Liver (tissue), 9 donors: ENCODE data around the gene FES. TPM values are rescaled to one million over a fixed set of nuclear protein-coding genes. Genes with fewer than 3 reads are reported as not detected.

Experiments used
- DNase-seq: peaks from one replicate; pipeline ENCODE4 v3.0.0-alpha.2; 2017; ENCODE audit warnings: low spot score
- H3K27ac ChIP-seq, 2 donors: one replicate each; pipeline ENCODE4 v1.7.0; 2013; ENCODE audit warnings: inconsistent platforms in 2 of 2, low read length in 2 of 2, control low read depth in 1 of 2, low read depth in 1 of 2, mild to moderate bottlenecking in 1 of 2
- H3K27me3 ChIP-seq, 4 donors: one replicate each; pipeline versions ENCODE4 v1.6.1 to v1.7.0; 2013; ENCODE audit warnings: low read length in 3 of 4, inconsistent platforms in 1 of 4, mild to moderate bottlenecking in 1 of 4, moderate library complexity in 1 of 4; ENCODE audit not compliant: control insufficient read depth in 4 of 4, insufficient read depth in 4 of 4
- H3K36me3 ChIP-seq, 4 donors: one replicate each; pipeline versions ENCODE4 v1.6.1 to v1.7.0; 2013; ENCODE audit warnings: low read length in 3 of 4, mild to moderate bottlenecking in 3 of 4, low read depth in 1 of 4, moderate library complexity in 1 of 4; ENCODE audit not compliant: control insufficient read depth in 4 of 4, insufficient read depth in 3 of 4
- H3K4me1 ChIP-seq, 4 donors: one replicate each; pipeline versions ENCODE4 v1.6.1 to v1.7.0; 2013; ENCODE audit warnings: low read length in 3 of 4, mild to moderate bottlenecking in 3 of 4, moderate library complexity in 1 of 4; ENCODE audit not compliant: control insufficient read depth in 4 of 4, insufficient read depth in 4 of 4
- H3K4me3 ChIP-seq, 3 donors: one replicate each; pipeline versions ENCODE4 v1.6.1 to v1.7.0; 2013; ENCODE audit warnings: low read length in 3 of 3, control low read depth in 1 of 3, low read depth in 1 of 3, mild to moderate bottlenecking in 1 of 3
- H3K9ac ChIP-seq, 2 donors: one replicate each; pipeline ENCODE4 v1.7.0; 2013; ENCODE audit warnings: low read length in 2 of 2, mild to moderate bottlenecking in 2 of 2, moderate library complexity in 2 of 2, control low read depth in 1 of 2, low read depth in 1 of 2
- H3K9me3 ChIP-seq, 4 donors: one replicate each; pipeline versions ENCODE4 v1.6.1 to v1.7.0; 2013; ENCODE audit warnings: low read length in 3 of 4; ENCODE audit not compliant: control insufficient read depth in 4 of 4
- EGR1 ChIP-seq, 2 donors: IDR thresholded peaks; 2 replicates each; pipeline ENCODE4 v1.6.1; 2016 to 2018; ENCODE audit warnings: antibody characterized with exemption in 2 of 2, low read depth in 2 of 2
- FOXA1 ChIP-seq: IDR thresholded peaks from 2 replicates; pipeline ENCODE4 v1.6.1; 2016; ENCODE audit warnings: antibody characterized with exemption
- FOXA2 ChIP-seq: IDR thresholded peaks from 2 replicates; pipeline ENCODE4 v1.6.1; 2016; ENCODE audit warnings: antibody characterized with exemption
- GABPA ChIP-seq, 2 donors: IDR thresholded peaks in 1 of 2; conservative IDR thresholded peaks in 1 of 2; 2 replicates each; pipeline ENCODE4 v1.6.1; 2016; ENCODE audit warnings: antibody characterized with exemption in 2 of 2, mild to moderate bottlenecking in 1 of 2, moderate library complexity in 1 of 2
- HNF4A ChIP-seq, 2 donors: conservative IDR thresholded peaks; 2 replicates each; pipeline ENCODE4 v1.6.1; 2016; ENCODE audit warnings: antibody characterized with exemption in 2 of 2, mild to moderate bottlenecking in 2 of 2
- HNF4G ChIP-seq: IDR thresholded peaks from 2 replicates; pipeline ENCODE4 v1.6.1; 2016; ENCODE audit warnings: antibody characterized with exemption
- JUND ChIP-seq, 2 donors: IDR thresholded peaks; 2 replicates each; pipeline ENCODE4 v1.6.1; 2016; ENCODE audit warnings: antibody characterized with exemption in 2 of 2
- NR2F2 ChIP-seq: IDR thresholded peaks from 2 replicates; pipeline ENCODE4 v1.6.1; 2016; ENCODE audit warnings: antibody characterized with exemption
- RAD21 ChIP-seq, 2 donors: IDR thresholded peaks; 2 replicates each; pipeline ENCODE4 v1.6.1; 2016; ENCODE audit warnings: antibody characterized with exemption in 2 of 2, mild to moderate bottlenecking in 2 of 2
- SP1 ChIP-seq: IDR thresholded peaks from 2 replicates; pipeline ENCODE4 v1.6.1; 2018; ENCODE audit warnings: antibody characterized with exemption, mild to moderate bottlenecking
- TAF1 ChIP-seq: conservative IDR thresholded peaks from 2 replicates; pipeline ENCODE4 v1.6.1; 2016; ENCODE audit warnings: antibody characterized with exemption, mild to moderate bottlenecking
- YY1 ChIP-seq: IDR thresholded peaks from 2 replicates; pipeline ENCODE4 v1.6.1; 2016; ENCODE audit warnings: antibody characterized with exemption, mild to moderate bottlenecking
- ZBTB33 ChIP-seq: IDR thresholded peaks from 2 replicates; pipeline ENCODE4 v1.6.1; 2016; ENCODE audit warnings: antibody characterized with exemption
- WGBS: extraction: QIAGEN DNeasy Blood & Tissue Kit; methylation state at CpG from one replicate; pipeline ENCODE4 v1.1.7; 2013; 5-methylcytosine and 5-hydroxymethylcytosine counted together
- polyA plus RNA-seq, 2 donors: library from polyadenylated mRNA; stranded (reverse) in 1 of 2; unstranded in 1 of 2; fragments of 200-250 nt in 1 of 2; fragments of >200 nt in 1 of 2; fragmentation: Nextera tagmentation in 1 of 2; extraction: Ambion mirVana in 1 of 2; gene quantifications; one replicate each; pipeline versions ENCODE4 v1.2.1 to v1.2.3, GENCODE V29; 2013 to 2015
- total RNA-seq, 2 donors: library from RNA; depleted of rRNA; stranded (reverse); fragments of >200 nt; gene quantifications; one replicate each; pipeline ENCODE4 v1.2.3, GENCODE V29; 2014
- TF ChIP-seq, protein P1 (sequence below): fragments of 150-350 bp; IDR thresholded peaks from 2 replicates; pipeline ENCODE4 v1.5.1; 2017; ENCODE audit warnings: improper control_type of control experiment, low read depth, low read length; ENCODE audit not compliant: missing input control
- TF ChIP-seq, protein P2 (sequence below): IDR thresholded peaks from 2 replicates; pipeline ENCODE4 v1.6.1; 2016; ENCODE audit warnings: antibody characterized with exemption, mild to moderate bottlenecking
- TF ChIP-seq, protein P3 (sequence below): IDR thresholded peaks from 2 replicates; pipeline ENCODE4 v1.6.1; 2016; ENCODE audit warnings: antibody characterized with exemption
- donor health status: healthy.
- donor health status: healthy.
- donor health status: healthy.
- donor health status: healthy.
- donor health status: healthy.

FES gene
- total and polyA plus RNA-seq, 4 donors, result 12.1 to 43.1 (median 28.8) TPM

DNA sequence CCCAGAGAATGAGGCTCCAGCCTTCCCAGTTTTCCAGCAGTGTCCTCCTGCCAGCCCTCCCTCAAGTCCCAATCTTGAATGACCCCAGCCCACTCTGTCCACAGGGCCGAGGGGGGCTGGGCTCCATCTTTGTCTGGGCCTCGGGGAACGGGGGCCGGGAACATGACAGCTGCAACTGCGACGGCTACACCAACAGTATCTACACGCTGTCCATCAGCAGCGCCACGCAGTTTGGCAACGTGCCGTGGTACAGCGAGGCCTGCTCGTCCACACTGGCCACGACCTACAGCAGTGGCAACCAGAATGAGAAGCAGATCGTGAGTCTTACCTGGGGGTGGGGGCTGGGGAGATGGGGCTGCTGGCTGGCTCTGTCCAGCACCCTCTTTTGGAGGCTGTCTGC, 5.6 kb upstream of the FES start:
- 96% methylated on average over 15 of the region's 15 CpGs for WGBS
- no peaks in the 10 kb centered on the region for H3K9me3 ChIP-seq
- no peak for TF ChIP-seq GABPA (IDR thresholded peaks at IDR 0.05 in 1 of 2, conservative IDR thresholded peaks at IDR 0.05 in 1 of 2)
- TF ChIP-seq YY1, result no peak
- TF ChIP-seq FOXA2, result no peak
- TF ChIP-seq EGR1 (IDR thresholded peaks at IDR 0.05; ENCODE audit: low read depth in 2 of 2), result no peak
- TF ChIP-seq, protein P1, sequence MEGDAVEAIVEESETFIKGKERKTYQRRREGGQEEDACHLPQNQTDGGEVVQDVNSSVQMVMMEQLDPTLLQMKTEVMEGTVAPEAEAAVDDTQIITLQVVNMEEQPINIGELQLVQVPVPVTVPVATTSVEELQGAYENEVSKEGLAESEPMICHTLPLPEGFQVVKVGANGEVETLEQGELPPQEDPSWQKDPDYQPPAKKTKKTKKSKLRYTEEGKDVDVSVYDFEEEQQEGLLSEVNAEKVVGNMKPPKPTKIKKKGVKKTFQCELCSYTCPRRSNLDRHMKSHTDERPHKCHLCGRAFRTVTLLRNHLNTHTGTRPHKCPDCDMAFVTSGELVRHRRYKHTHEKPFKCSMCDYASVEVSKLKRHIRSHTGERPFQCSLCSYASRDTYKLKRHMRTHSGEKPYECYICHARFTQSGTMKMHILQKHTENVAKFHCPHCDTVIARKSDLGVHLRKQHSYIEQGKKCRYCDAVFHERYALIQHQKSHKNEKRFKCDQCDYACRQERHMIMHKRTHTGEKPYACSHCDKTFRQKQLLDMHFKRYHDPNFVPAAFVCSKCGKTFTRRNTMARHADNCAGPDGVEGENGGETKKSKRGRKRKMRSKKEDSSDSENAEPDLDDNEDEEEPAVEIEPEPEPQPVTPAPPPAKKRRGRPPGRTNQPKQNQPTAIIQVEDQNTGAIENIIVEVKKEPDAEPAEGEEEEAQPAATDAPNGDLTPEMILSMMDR, result no peak
- no peak for TF ChIP-seq SP1
- peaks cover 27 to 57% (median 41%) of the 10 kb centered on the region in 4 donors for H3K36me3 ChIP-seq
- no peak for DNase-seq
- no peaks in the 10 kb centered on the region for H3K27me3 ChIP-seq
- no peak overlapping the region for H3K4me3 ChIP-seq
- no peak overlapping the region for H3K9ac ChIP-seq
- H3K27ac ChIP-seq, result no peak overlapping the region
- H3K4me1 ChIP-seq, result peaks cover 14 to 82% (median 56%) of the 10 kb centered on the region in 4 donors

DNA sequence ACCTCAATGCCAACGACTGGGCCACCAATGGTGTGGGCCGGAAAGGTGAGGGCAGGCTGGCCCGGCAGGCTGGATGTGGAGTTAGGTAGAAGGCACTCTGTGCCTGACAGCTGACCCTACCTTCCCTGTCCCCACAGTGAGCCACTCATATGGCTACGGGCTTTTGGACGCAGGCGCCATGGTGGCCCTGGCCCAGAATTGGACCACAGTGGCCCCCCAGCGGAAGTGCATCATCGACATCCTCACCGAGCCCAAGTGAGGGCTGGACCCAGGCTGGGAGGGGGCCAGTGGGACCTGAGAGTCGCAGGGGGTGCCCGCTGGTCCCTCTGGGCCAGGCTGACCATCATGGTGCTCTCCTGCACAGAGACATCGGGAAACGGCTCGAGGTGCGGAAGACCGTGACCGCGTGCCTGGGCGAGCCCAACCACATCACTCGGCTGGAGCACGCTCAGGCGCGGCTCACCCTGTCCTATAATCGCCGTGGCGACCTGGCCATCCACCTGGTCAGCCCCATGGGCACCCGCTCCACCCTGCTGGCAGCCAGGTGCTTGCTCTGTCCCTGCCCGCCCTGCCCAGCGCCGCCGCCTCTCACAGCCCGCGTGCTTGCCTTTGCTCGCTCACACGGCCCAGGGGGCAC, 4.5 kb upstream of the FES start:
- H3K27ac ChIP-seq, result no peak overlapping the region
- H3K27me3 ChIP-seq, result no peaks in the 10 kb centered on the region
- 93% methylated on average over 35 of the region's 35 CpGs for WGBS
- H3K9ac ChIP-seq, result no peak overlapping the region
- DNase-seq, result no peak
- no peak for TF ChIP-seq SP1
- H3K9me3 ChIP-seq, result no peaks in the 10 kb centered on the region
- peaks cover 13 to 80% (median 52%) of the 10 kb centered on the region in 4 donors for H3K4me1 ChIP-seq
- peaks cover 27 to 57% (median 41%) of the 10 kb centered on the region in 4 donors for H3K36me3 ChIP-seq
- no peak overlapping the region for H3K4me3 ChIP-seq

DNA sequence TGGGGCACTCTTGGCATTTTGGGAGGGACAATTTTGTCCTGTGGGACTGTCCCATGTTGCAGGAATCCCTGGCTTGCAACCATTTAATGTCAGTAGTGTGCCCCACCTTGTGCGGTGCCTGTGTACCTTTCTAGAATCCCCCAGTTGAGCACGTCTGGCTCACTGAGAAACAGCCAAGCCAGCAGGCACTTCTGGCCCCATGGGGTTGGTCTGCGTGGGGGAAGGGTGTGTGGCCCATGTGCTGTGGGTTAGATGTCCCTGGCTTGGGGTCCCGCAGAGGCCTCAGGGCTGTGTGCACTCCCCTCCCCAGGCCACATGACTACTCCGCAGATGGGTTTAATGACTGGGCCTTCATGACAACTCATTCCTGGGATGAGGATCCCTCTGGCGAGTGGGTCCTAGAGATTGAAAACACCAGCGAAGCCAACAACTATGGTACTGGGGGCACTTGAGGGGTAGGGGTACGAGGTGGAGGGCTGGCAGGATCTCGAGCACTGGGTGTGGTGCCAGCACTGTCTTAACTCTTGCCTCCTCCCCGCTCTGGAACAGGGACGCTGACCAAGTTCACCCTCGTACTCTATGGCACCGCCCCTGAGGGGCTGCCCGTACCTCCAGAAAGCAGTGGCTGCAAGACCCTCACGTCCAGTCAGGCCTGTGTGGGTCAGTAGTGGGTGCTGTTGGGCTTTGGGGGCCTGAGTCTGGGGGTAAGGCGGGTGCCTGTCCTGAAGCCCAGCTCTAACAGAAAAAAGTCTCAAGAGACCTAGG, 3.7 kb upstream of the FES start:
- H3K27ac ChIP-seq, result no peak overlapping the region
- TF ChIP-seq YY1 (no peak), FOXA1 (no peak), FOXA2 (no peak), HNF4G (no peak), NR2F2 (no peak), RAD21 (IDR thresholded peaks at IDR 0.05) (no peak), GABPA (IDR thresholded peaks at IDR 0.05 in 1 of 2, conservative IDR thresholded peaks at IDR 0.05 in 1 of 2) (no peak), ZBTB33 (no peak), TAF1 (no peak), EGR1 (IDR thresholded peaks at IDR 0.05; ENCODE audit: low read depth in 2 of 2) (no peak), JUND (IDR thresholded peaks at IDR 0.05) (no peak), HNF4A (conservative IDR thresholded peaks at IDR 0.05) (no peak)
- TF ChIP-seq, protein P2, sequence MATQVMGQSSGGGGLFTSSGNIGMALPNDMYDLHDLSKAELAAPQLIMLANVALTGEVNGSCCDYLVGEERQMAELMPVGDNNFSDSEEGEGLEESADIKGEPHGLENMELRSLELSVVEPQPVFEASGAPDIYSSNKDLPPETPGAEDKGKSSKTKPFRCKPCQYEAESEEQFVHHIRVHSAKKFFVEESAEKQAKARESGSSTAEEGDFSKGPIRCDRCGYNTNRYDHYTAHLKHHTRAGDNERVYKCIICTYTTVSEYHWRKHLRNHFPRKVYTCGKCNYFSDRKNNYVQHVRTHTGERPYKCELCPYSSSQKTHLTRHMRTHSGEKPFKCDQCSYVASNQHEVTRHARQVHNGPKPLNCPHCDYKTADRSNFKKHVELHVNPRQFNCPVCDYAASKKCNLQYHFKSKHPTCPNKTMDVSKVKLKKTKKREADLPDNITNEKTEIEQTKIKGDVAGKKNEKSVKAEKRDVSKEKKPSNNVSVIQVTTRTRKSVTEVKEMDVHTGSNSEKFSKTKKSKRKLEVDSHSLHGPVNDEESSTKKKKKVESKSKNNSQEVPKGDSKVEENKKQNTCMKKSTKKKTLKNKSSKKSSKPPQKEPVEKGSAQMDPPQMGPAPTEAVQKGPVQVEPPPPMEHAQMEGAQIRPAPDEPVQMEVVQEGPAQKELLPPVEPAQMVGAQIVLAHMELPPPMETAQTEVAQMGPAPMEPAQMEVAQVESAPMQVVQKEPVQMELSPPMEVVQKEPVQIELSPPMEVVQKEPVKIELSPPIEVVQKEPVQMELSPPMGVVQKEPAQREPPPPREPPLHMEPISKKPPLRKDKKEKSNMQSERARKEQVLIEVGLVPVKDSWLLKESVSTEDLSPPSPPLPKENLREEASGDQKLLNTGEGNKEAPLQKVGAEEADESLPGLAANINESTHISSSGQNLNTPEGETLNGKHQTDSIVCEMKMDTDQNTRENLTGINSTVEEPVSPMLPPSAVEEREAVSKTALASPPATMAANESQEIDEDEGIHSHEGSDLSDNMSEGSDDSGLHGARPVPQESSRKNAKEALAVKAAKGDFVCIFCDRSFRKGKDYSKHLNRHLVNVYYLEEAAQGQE, result no peak
- TF ChIP-seq, protein P1, result no peak
- TF ChIP-seq, protein P3, sequence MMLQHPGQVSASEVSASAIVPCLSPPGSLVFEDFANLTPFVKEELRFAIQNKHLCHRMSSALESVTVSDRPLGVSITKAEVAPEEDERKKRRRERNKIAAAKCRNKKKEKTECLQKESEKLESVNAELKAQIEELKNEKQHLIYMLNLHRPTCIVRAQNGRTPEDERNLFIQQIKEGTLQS, result no peak

More for the DNA sequence above, 3.7 kb upstream of the FES start:
- no peak for DNase-seq
- H3K27me3 ChIP-seq, result no peaks in the 10 kb centered on the region
- H3K9me3 ChIP-seq, result no peaks in the 10 kb centered on the region
- no peak overlapping the region for H3K9ac ChIP-seq
- H3K4me1 ChIP-seq, result peaks cover 11 to 80% (median 53%) of the 10 kb centered on the region in 4 donors
- 88% methylated on average over 16 of the region's 16 CpGs for WGBS
- peaks cover 24 to 57% (median 39%) of the 10 kb centered on the region in 4 donors for H3K36me3 ChIP-seq
- no peak overlapping the region for H3K4me3 ChIP-seq
